ENCODE data around the gene PDGFB. TPM values are rescaled to one million over a fixed set of nuclear protein-coding genes. Genes with fewer than 3 reads are reported as not detected.

The PDGFB gene
- polyA plus RNA-seq, 4 donors: 0.22 to 7.5 (median 2.8) TPM

DNA sequence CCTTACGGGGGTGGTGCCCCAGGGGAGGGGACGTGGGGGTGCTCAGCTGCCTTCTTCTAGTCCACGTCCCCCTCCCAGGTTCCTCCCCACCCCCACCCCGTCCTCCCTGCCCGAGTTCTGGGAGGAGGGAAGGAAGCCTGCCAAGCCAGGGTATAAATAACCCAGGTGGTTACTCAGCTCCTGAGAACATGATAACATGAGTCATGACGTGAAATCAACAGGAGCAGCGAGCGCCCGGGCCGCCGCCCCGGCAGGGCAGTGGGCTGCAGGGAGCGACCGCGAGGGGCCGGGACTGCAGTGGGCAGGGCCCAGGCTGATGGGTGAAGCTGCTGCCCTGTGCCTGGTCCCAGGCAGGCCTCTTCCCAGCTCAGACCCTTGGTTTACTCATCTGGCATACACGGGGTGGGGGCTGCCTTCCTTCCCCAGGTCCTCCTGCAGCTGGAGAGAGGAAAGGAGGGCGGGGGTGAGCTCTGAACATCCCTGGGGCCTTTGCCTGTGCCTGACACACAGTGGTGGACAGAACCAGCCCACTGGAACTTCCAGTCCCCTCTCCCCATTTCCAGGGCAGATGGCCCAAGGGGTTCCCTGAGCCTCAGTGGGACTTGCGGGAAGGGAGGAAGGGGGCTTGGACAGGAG is 8.8 kb upstream of the PDGFB start:
- peaks cover 0 to 5% (median 0%) of the 10 kb centered on the region in 3 donors for H3K4me1 ChIP-seq (ENCODE audit: control insufficient read depth in 3 of 3, insufficient read depth in 2 of 3, low read depth in 1 of 3, low read length in 2 of 3)
- peaks cover 0 to 19% (median 3%) of the 10 kb centered on the region in 3 donors for H3K27me3 ChIP-seq (ENCODE audit: control insufficient read depth in 3 of 3, insufficient read depth in 3 of 3, low read length in 3 of 3)
- H3K9me3 ChIP-seq (ENCODE audit: control insufficient read depth in 2 of 2, insufficient read depth in 1 of 2, low read depth in 1 of 2, low read length in 1 of 2): no peaks in the 10 kb centered on the region
- peak overlapping the region in 1 of 3 donors; percentile 41 for H3K27ac ChIP-seq (ENCODE audit: low read depth in 1 of 3, low read length in 2 of 3)
- DNase-seq (peak; percentile 57 to 63), FAIRE-seq (no peak)
- no peak overlapping the region for H3K4me3 ChIP-seq (ENCODE audit: low read depth in 1 of 3, low read length in 3 of 3)
- no peaks in the 10 kb centered on the region for H3K36me3 ChIP-seq (ENCODE audit: control insufficient read depth in 3 of 3, insufficient read depth in 2 of 3, low read depth in 1 of 3, low read length in 3 of 3)
- 3 to 14% (median 7%) methylated on average over 18 to 19 of the region's 19 CpGs for WGBS, 3 donors

DNA sequence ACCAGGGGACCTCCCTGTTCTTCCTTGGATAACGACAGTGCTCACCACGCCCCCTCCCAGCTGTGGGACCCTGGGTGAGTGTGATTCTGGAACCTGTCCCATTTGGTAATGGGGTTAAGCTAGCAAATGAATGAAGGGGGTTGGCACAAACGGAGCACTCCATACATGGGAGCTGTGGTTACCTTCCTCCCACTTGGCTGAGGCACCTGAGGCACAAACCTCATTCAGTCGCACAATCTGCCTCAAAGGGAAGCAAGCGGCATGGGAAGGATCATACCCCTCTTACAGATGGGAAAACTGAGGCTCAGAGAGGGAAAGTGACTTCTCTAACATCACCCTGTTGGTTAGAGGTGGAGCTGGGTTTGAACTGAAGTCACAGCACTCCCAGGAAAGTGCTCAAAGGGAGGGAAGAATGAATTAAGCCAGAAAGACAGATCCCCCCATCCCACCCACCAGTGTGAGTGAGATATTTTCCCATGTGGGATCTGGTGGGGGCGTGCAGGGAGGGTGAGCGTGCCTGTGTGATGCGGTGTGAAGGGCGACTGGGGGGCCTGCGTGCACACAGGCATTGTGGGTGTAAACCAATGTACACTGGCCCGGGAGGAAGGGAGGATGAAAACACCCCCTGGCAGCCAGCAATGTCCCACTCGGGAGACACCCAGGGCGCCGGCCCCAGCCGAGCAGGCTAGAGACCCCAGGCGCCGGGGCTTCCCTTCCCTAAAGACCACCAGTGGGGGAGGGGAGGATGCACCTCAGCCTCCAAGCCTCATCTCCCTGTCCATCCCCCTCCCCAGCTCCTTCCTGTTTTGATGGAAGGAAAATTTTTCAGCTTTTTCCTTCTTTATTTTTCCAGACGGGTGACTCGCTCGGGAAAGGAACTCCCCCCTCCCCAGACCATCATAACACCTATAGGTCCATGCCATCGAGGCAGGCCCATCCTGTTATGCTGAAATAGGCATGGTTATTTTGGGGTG is 8.0 kb upstream of the PDGFB start:
- no peak for FAIRE-seq

DNA sequence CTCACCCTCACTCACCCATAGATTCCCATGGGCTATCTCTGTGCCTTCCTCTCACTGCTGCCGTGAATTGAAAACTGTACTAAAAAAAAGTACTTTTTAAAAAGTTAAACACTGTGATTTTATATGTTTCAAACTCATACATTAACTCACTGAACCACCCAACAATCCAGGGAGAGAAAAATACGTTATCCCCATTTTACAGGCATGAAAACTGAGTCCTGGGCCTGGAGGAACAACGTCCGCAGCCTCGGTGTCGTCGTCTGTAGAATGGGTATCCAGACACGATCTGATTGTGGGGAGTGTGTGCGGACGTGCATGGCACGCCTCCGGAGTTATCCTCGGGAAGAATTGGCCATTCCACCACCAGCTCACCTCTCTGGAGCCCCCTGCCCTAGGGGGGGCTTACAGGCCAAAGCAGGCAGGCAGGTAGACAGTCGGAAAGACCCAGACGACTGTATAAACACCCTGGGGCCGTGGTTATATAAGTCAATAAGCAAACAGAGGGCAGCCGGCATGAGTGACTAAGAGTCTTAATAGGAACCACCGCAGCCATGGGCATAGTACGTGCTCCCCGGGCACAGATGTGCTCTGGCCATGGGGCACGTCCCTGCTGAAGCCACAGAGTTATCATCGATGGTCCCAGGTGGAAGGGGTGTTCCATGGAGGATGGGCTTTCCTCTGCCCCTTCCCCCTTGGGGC is 7.1 kb upstream of the PDGFB start:
- Histone ChIP-seq H3K4me1 (ENCODE audit: control insufficient read depth in 3 of 3, insufficient read depth in 2 of 3, low read depth in 1 of 3, low read length in 2 of 3) (peaks cover 0 to 5% (median 0%) of the 10 kb centered on the region in 3 donors), H3K4me3 (ENCODE audit: low read depth in 1 of 3, low read length in 3 of 3) (no peak overlapping the region), H3K27ac (ENCODE audit: low read depth in 1 of 3, low read length in 2 of 3) (no peak overlapping the region), H3K36me3 (ENCODE audit: control insufficient read depth in 3 of 3, insufficient read depth in 2 of 3, low read depth in 1 of 3, low read length in 3 of 3) (no peaks in the 10 kb centered on the region), H3K27me3 (ENCODE audit: control insufficient read depth in 3 of 3, insufficient read depth in 3 of 3, low read length in 3 of 3) (peaks cover 3 to 16% (median 5%) of the 10 kb centered on the region in 3 donors), H3K9me3 (ENCODE audit: control insufficient read depth in 2 of 2, insufficient read depth in 1 of 2, low read depth in 1 of 2, low read length in 1 of 2) (no peaks in the 10 kb centered on the region)
- DNase-seq (no peak), FAIRE-seq (no peak)
- WGBS, 3 donors: 47 to 71% (median 53%) methylated on average over 22 of the region's 22 CpGs

More for the DNA sequence above, 8.0 kb upstream of the PDGFB start:
- no peak for DNase-seq
- no peak overlapping the region for H3K4me3 ChIP-seq (ENCODE audit: low read depth in 1 of 3, low read length in 3 of 3)
- H3K36me3 ChIP-seq (ENCODE audit: control insufficient read depth in 3 of 3, insufficient read depth in 2 of 3, low read depth in 1 of 3, low read length in 3 of 3): no peaks in the 10 kb centered on the region
- H3K9me3 ChIP-seq (ENCODE audit: control insufficient read depth in 2 of 2, insufficient read depth in 1 of 2, low read depth in 1 of 2, low read length in 1 of 2): no peaks in the 10 kb centered on the region
- H3K4me1 ChIP-seq (ENCODE audit: control insufficient read depth in 3 of 3, insufficient read depth in 2 of 3, low read depth in 1 of 3, low read length in 2 of 3): peaks cover 0 to 5% (median 0%) of the 10 kb centered on the region in 3 donors
- H3K27me3 ChIP-seq (ENCODE audit: control insufficient read depth in 3 of 3, insufficient read depth in 3 of 3, low read length in 3 of 3): peaks cover 0 to 14% (median 3%) of the 10 kb centered on the region in 3 donors
- WGBS, 3 donors: 11 to 26% (median 14%) methylated on average over 17 to 21 of the region's 21 CpGs
- no peak overlapping the region for H3K27ac ChIP-seq (ENCODE audit: low read depth in 1 of 3, low read length in 2 of 3)

DNA sequence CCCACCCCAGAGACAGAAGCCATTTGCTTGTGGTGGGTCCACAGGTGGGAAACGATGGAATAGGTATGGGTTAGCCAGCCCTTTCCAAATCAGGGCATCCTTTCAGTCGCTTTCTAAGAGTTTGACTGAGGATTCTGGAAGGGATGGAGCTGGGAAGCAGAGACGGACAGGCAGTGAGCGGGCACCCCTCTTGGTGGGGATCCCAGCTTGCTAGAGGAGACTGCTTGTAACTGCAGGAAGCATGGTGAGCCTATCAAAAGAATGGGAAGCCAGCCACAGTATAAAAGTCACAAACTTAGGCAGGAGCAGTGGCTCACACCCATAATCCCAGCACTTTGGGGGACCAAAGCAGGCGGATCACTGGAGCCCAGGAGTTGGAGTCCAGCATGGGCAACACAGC is 6.1 kb upstream of the PDGFB start:
- Histone ChIP-seq H3K27ac (ENCODE audit: low read depth in 1 of 3, low read length in 2 of 3) (no peak overlapping the region), H3K4me1 (ENCODE audit: control insufficient read depth in 3 of 3, insufficient read depth in 2 of 3, low read depth in 1 of 3, low read length in 2 of 3) (peaks cover 0 to 5% (median 0%) of the 10 kb centered on the region in 3 donors), H3K27me3 (ENCODE audit: control insufficient read depth in 3 of 3, insufficient read depth in 3 of 3, low read length in 3 of 3) (peaks cover 3 to 25% (median 7%) of the 10 kb centered on the region in 3 donors), H3K9me3 (ENCODE audit: control insufficient read depth in 2 of 2, insufficient read depth in 1 of 2, low read depth in 1 of 2, low read length in 1 of 2) (no peaks in the 10 kb centered on the region), H3K36me3 (ENCODE audit: control insufficient read depth in 3 of 3, insufficient read depth in 2 of 3, low read depth in 1 of 3, low read length in 3 of 3) (no peaks in the 10 kb centered on the region), H3K4me3 (ENCODE audit: low read depth in 1 of 3, low read length in 3 of 3) (no peak overlapping the region)
- no peak for FAIRE-seq
- 80 to 91% (median 86%) methylated on average over 5 of the region's 5 CpGs for WGBS, 3 donors
- DNase-seq: no peak

DNA sequence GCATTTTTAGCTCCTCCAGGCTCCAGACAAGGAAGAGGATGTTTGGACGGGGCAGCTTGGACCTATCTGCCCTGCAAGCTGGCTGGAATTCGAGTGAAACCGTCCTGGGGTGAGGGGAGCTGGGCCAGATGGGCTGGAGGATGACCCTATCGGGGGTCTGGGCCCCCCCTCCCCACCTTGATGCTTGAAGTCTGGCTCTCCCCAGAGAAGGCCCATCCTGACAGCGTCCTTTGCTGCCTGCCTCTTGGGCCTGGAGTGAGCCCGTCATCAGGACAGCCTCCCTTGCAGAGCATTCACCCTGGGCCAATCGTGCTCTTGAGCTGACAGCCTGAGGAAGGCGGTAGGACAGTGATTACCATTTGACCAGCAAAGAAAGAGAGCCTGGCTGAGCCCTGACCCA is 5.3 kb upstream of the PDGFB start:
- Histone ChIP-seq H3K27ac (ENCODE audit: low read depth in 1 of 3, low read length in 2 of 3) (no peak overlapping the region), H3K9me3 (ENCODE audit: control insufficient read depth in 2 of 2, insufficient read depth in 1 of 2, low read depth in 1 of 2, low read length in 1 of 2) (no peaks in the 10 kb centered on the region), H3K36me3 (ENCODE audit: control insufficient read depth in 3 of 3, insufficient read depth in 2 of 3, low read depth in 1 of 3, low read length in 3 of 3) (no peaks in the 10 kb centered on the region), H3K27me3 (ENCODE audit: control insufficient read depth in 3 of 3, insufficient read depth in 3 of 3, low read length in 3 of 3) (peaks cover 6 to 33% (median 13%) of the 10 kb centered on the region in 3 donors), H3K4me1 (ENCODE audit: control insufficient read depth in 3 of 3, insufficient read depth in 2 of 3, low read depth in 1 of 3, low read length in 2 of 3) (peaks cover 0 to 7% (median 0%) of the 10 kb centered on the region in 3 donors), H3K4me3 (ENCODE audit: low read depth in 1 of 3, low read length in 3 of 3) (no peak overlapping the region)
- FAIRE-seq (no peak), DNase-seq (no peak)
- 43 to 55% (median 48%) methylated on average over 8 of the region's 8 CpGs for WGBS, 3 donors

GRCh38 chr22:39249086-39249704 is 4.4 kb upstream of the PDGFB start:
- no peaks in the 10 kb centered on the region for H3K9me3 ChIP-seq (ENCODE audit: control insufficient read depth in 2 of 2, insufficient read depth in 1 of 2, low read depth in 1 of 2, low read length in 1 of 2)
- peaks cover 0 to 7% (median 0%) of the 10 kb centered on the region in 3 donors for H3K4me1 ChIP-seq (ENCODE audit: control insufficient read depth in 3 of 3, insufficient read depth in 2 of 3, low read depth in 1 of 3, low read length in 2 of 3)
- DNase-seq (no peak), FAIRE-seq (no peak)
- WGBS, 3 donors: 60 to 70% (median 67%) methylated on average over 11 to 12 of the region's 12 CpGs
- no peak overlapping the region for H3K4me3 ChIP-seq (ENCODE audit: low read depth in 1 of 3, low read length in 3 of 3)
- H3K27me3 ChIP-seq (ENCODE audit: control insufficient read depth in 3 of 3, insufficient read depth in 3 of 3, low read length in 3 of 3): peaks cover 13 to 40% (median 14%) of the 10 kb centered on the region in 3 donors
- H3K36me3 ChIP-seq (ENCODE audit: control insufficient read depth in 3 of 3, insufficient read depth in 2 of 3, low read depth in 1 of 3, low read length in 3 of 3): no peaks in the 10 kb centered on the region
- no peak overlapping the region for H3K27ac ChIP-seq (ENCODE audit: low read depth in 1 of 3, low read length in 2 of 3)

DNA sequence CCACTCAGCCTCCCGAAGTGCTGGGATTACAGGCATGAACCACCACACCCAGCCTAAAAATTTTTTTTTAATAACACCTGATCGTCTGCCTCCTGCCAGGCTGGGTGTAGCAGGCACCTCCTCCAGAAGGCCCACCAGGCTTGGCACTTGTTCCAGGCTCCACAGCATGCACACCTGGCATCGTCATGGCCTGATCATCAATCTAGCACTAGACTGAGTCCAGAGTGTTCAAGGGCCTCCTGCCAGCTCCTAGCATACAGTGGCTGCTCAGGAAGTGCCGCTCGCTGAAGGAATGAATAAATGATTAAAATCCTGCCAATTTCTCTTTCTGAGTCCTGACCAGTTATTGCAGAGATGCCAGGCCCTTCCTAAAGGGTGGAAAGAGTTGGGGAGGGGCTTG is 3.5 kb upstream of the PDGFB start:
- WGBS, 3 donors: 36 to 62% (median 40%) methylated on average over 5 of the region's 5 CpGs
- peaks cover 17 to 47% (median 19%) of the 10 kb centered on the region in 3 donors for H3K27me3 ChIP-seq (ENCODE audit: control insufficient read depth in 3 of 3, insufficient read depth in 3 of 3, low read length in 3 of 3)
- no peaks in the 10 kb centered on the region for H3K36me3 ChIP-seq (ENCODE audit: control insufficient read depth in 3 of 3, insufficient read depth in 2 of 3, low read depth in 1 of 3, low read length in 3 of 3)

More for the DNA sequence above, 3.5 kb upstream of the PDGFB start:
- Histone ChIP-seq H3K4me3 (ENCODE audit: low read depth in 1 of 3, low read length in 3 of 3) (no peak overlapping the region), H3K4me1 (ENCODE audit: control insufficient read depth in 3 of 3, insufficient read depth in 2 of 3, low read depth in 1 of 3, low read length in 2 of 3) (peaks cover 0 to 14% (median 4%) of the 10 kb centered on the region in 3 donors), H3K27ac (ENCODE audit: low read depth in 1 of 3, low read length in 2 of 3) (no peak overlapping the region), H3K9me3 (ENCODE audit: control insufficient read depth in 2 of 2, insufficient read depth in 1 of 2, low read depth in 1 of 2, low read length in 1 of 2) (no peaks in the 10 kb centered on the region)
- no peak for FAIRE-seq
- DNase-seq: no peak
